ENCODE data around the gene TBC1D9B.

The TBC1D9B gene

DNA sequence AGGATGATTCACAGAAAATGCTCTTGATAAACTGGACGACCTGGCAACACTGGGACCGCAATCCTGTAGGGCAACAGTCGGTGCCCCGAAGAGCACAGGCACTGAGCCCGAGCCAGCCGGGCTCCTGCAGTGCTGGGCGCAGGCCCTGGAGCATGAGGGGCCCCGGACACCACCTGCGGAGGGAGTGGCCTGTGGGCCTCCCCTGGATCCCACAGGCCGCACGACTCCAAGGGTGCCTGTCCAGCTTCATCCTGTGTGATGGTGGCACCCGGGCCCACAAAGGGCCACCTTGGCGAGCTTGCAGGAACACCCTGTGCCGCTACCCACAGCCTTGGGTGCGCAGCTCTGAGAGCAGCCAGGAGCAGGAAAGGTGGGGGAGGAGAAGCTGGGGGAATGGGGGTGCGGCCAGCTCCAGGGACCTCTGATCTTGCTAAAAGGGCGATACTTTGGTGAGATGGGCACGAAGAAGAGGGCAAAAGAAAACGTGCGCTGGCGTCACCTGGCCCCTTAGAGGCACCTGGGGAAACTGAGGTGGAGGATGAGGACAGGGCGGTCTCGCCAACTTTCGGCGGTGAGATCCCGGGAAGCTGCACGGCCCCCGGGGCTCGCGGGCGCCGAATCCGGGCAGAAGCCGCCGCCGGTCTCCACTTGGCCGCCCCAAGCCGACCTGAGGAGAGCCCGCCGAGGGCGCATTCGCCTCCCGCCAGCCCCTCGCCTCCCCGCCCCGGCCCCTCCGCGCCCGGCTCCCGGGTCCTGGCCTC is 722 bp downstream of the TBC1D9B start:
- peak; percentile 43 for DNase-seq

- peak; percentile 7 for DNase-seq
Measured at GRCh38 chr5:179906294-179906794, 1.4 kb downstream of the TBC1D9B start.

- DNase-seq, result no peak
Measured at GRCh38 chr5:179905161-179905560, 2.5 kb downstream of the TBC1D9B start.

DNA sequence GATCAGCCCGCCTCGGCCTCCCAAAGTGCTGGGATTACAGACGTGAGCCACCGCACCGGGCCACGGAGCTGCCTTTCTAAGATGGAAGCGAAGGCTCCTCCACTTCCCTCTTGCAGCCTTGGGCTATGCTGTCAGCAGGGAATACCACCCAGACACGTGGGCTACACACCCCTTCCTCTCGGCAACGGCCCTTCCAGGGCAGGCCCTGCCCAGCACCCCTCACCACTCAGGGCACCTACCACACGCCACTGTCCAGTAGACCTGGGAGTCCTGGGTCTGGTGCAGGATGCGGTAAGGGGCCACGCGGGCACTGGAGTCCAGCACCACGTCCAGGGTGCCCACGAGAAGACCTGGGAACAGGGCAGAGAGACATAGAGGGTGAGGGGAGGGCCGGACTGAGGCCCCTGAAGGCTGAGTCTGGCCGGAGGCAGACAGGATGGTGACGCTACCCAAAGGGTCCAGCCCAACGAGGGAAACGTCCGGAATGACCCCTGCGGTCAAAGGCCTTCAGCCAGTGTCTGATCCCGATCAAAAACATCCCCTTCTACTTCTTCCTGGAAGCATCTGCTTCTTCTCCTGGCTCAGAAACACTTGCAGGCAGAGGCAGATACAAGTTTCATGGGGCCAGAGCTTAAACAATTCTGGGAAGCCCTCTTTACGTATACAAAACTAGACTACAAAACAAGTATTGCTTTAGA is 3.1 kb downstream of the TBC1D9B start:
- DNase-seq, result no peak

- no peak for DNase-seq
Measured at GRCh38 chr5:179902763-179903158, 4.9 kb downstream of the TBC1D9B start.

- no peak for DNase-seq
Measured at GRCh38 chr5:179901915-179902762, 5.6 kb downstream of the TBC1D9B start.

- DNase-seq, result no peak
Measured at GRCh38 chr5:179901462-179901861, 6.2 kb downstream of the TBC1D9B start.

DNA sequence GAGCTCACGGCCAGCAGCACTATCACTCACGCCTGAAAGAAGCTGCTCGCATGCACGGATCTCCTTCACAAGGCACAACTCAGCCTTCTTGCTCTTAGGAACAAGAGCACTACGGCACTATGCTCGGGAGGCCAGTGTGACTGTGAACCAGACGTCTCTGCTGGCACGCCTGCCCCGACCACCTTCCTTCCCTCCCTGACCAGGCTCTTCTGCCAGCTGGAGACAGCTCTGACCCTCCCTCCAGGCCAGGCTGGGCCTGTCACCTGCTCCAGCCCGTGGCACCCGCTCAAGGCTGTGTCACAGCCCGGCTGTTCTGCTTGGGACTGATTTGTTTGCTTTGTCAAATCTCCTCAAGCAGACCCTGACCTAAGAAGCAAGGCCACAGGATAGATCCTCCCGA is 7.0 kb downstream of the TBC1D9B start:
- DNase-seq, result no peak

DNA sequence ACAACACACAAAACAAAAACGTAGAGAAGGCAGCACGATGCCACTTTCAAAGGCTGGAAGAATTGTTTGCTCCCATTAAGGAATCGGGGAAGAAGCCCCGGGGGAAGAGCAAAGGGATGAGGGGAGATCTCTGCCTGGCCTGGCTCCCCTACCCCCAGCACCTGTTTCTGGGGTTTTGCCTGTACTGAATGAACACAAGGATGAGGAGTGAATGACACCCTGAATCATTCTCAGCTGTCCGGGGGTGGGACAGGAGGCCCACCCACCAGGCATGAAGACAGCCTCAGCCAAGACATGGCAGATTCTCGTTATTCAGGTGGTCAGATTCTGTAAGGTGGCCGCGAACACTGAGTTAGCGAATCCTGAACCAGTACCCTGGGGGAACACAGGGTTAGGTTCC is 7.5 kb downstream of the TBC1D9B start:
- no peak for DNase-seq

- DNase-seq, result no peak
Measured at GRCh38 chr5:179895861-179896260, 11.8 kb downstream of the TBC1D9B start.

DNA sequence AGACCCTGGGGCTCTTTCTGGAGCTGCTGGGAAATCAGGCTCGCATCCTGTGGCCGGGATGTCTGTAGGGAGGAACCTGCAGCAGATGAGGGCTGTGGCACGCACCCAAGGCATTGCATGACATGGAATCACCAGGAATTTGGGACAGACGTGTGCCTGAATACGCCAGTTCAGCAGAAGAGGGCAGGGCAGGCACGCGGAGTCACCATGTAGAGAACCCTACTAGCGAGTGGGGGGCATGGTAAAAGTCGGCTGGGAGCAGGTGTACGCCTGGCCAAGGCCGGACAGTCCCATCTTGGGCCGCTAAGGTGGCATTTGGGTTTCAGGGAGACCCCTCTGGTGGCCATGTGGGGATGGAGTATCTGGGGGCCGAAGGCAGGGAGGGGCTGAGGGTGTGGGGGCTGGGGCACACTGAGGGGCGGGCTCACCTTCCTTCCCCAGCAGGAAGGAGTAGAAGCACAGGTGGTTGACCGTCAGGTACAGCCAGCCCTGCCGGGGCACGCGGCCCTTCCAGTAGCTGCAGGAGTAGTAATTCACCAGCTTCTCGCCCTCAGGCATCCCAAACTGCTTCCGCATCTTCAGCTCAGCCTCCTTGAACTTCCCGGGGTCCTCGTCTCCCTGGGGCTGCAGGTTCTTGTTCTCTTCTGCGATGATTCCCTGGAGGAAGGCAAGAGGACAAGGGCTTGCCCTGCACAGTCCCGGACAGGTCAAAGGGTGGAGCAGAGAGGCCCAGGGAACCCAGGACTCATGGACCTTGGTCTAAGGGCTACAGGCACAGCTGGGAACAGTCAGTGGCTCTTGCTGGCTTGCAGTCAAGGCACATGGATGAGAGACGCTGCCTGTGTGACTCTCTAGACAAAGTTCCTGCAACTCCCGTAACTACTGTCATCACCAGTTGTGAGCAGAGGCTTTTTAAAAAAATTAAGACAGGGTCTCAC is 13.5 kb downstream of the TBC1D9B start:
- no peak for DNase-seq

DNA sequence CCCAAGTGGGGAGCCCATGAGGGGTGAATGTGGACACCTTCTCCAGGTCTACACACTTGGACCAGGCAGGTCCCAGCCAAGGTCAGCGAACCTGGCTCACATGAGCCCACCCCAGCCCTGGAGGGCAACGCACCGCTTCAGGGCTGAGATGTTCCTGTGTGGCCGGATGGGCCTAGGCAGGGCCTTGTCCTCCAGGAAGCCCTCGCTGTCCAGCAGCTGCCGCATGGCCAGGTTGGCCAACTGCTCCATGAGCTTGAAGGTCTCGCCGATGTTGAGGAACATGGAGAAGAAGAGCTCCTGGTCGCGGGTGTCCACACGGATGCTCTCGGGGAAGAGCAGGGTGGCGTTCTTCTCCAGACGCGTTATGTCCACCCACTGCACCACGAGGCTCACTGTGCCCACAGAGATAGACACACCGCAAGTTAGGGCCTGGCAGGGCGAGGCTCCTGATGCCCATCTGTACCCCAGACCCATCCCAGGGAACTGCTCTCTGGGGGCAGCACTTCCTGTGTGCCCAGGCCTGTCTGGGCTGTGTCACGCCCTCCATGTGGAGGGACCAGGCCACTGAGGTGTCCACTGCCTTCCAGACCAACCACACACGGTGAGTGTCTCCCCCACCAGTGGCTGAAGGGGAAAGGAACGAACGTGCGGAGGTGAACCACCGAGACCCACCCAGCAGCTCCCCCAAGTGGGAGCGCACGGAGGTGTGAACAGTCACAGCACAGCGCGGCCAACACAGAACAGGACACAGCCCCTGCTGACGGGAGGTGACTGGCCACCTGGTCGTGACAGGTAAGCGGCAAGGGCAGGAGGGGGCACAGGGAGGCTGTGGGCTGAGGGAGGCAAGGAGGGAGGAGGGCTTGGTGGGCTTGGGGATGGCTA is 14.4 kb downstream of the TBC1D9B start:
- no peak for DNase-seq

GRCh38 chr5:179892255-179892654 is 15.4 kb downstream of the TBC1D9B start:
- DNase-seq, result no peak

GRCh38 chr5:179890751-179891682 is 16.7 kb downstream of the TBC1D9B start:
- DNase-seq, result no peak

DNA sequence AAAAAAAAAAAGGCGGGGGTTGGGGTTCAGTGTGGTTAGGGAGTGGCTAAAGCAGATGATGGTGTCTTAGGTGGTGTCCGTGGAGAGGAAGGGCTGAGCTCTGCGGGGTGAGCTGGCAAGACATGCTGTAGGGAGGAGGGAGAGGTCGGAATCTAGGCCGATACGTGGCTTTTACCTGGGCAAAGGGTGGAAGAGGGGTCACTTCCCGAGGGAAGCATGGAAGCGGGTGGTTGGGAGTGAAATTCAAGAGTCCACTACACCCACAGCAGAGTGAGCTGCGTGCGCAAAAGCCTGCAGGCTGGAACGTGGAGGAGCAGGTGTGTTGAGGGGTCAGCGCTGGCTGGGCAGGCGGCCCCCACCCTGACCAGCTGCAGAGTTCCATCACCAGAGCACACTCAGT is 17.8 kb downstream of the TBC1D9B start:
- no peak for DNase-seq

GRCh38 chr5:179887802-179888201 is 19.9 kb downstream of the TBC1D9B start:
- no peak for DNase-seq

DNA sequence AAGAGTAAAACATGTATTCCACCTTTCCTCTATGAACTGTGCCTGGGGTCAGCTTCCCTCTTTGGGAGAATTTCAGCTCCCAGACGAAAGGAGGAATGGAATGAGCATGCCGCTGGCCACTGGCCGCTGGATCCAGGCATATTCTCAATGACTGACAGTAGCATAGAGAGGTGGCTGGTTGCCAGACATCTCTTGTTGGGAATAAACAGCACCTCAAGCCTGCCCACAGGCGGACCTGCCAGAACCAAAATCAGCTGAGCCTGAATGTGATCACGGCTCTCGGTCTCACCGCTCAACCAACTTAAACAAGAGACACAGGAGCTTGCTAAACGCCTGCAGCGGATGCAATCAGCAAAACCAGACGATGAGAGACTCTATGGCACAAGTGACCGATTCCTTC is 20.6 kb downstream of the TBC1D9B start:
- no peak for DNase-seq

- DNase-seq, result no peak
Measured at GRCh38 chr5:179886190-179886911, 21.3 kb downstream of the TBC1D9B start.

DNA sequence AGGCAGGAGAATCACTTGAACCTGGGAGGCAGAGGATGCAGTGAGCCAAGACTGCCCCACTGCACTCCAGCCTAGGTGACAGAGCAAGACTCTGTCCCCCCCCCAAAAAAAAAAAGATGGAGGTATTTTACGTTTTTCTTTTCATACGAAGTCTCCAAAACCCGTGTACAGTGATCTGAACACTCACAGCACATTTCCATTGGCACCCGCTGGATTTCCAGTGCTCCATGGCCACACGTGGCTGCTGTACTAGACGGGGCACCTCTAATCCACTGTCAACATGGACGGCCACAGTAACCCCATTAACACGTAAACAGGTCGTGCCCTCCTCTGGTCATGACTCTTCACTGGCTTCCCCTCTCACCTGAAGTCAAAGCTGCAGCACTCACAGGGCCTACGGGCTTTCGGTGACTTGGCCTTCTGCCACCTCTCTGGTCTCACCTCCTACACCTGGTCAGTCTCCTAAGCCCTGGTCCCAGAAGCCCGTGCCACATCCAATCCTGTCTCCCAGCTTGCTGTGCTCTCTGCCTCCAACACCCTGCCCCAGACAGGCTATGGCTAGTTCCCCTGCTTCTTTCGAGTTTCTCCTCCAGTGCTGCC is 22.1 kb downstream of the TBC1D9B start:
- DNase-seq, result no peak
